Skin of body (tissue), 2 donors: ENCODE measurements around the gene PTBP3. TPM values are rescaled to one million over a fixed set of nuclear protein-coding genes. Genes with fewer than 3 reads are reported as not detected.
"Not testable (repeated sequence)": the region's sequence is repeated elsewhere in the genome, so short reads cannot be mapped to it uniquely, and the experiment has no call there.

Experiments used
- DNase-seq: peaks from one replicate; lab custom pipeline; 2025; lab: John Stamatoyannopoulos, UW
- total RNA-seq: library from RNA; depleted of rRNA; stranded (reverse); fragments of >200 nt; gene quantifications from one replicate; pipeline ENCODE4 v1.2.3, GENCODE V29; 2014

The PTBP3 gene
- total RNA-seq, 1 donor from 2014 or later: 49.7 TPM

DNA sequence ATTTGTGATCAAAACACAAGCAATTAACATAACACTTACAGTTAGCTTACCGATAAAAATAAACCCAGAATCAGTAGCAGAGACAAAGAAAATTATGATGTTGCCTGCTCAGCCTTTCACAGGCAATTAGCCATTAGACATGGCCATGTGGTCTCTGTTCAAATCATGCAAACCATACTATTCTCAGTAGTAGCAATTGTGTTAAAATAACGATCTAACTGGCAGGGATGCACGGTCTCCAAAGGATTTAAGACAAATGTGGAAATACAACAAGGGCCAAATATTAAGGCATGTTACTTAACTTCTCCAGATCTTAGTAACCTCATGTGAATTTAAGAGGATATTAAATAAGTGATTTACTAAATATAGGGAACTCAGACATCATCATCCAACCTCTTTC is 59.5 kb downstream of the PTBP3 start:
- no peak for DNase-seq

DNA sequence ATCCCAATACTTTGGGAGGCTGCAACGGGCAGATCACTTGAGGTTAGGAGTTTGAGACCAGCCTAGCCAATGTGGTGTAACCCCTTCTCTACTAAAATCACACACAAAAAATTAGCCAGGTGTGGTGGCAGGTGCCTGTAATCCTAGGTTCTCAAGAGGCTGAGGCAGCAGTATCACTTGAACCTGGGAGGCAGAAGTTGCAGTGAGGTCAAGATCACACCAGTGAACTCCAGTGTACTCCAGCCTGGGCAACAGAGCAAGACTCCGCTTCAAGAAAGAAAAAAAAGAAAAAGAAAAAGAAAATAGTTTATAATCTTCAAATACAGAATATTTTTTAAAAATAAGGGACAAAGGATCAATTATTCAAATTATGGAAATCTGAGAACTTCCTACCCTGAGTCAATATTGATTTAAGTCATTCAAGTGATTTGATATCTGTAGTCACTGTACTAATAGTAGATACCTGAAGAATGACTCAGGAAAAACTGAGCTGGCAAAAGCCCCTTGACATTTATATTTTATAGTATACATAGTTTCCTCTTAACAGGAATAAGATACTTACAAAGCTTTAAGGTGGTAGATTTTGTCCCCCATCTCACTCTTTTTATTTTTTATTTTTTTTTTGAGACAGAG is 61.8 kb downstream of the PTBP3 start:
- DNase-seq: no peak

DNA sequence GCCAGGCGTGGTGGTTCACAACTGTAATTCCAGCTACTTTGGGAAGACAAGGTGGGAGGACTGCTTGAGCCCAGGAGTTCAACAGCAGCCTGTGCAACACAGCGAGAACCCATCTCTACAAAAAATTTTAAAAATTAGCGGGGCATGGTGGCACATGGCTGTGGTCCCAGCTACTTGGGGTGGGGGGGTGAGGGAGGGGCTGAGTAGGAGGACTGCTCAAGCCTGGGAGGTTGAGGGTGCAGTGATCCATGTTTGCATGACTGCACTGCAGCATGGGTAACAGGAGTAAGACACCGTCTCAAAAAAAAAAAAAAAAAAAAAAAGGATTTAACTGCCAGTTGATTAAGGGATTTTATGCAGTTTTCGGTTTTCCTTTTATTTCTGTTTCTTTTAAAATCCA is 65.0 kb downstream of the PTBP3 start:
- DNase-seq: no peak

- DNase-seq: not testable (repeated sequence)
These were observed 66.3 kb downstream of the PTBP3 start for GRCh38 chr9:112267086-112267485.

DNA sequence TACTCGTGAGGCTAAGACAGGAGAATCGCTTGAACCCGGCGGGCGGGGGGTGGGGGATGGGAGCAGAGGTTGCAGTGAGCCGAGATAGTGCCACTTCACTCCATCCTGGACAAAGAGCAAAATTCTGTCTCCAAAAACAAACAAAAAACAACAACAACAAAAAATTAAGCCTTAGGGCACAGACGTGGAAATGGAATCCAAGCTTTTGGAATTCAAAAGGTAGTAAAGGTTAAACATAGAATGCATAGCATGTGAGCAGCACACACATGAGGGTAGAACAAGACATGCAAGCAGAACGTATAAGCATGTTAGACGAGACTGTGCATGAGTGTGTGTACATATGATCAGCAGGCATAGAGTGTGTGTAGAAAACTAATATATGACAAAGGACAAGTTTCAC is 68.0 kb downstream of the PTBP3 start:
- peak; percentile 7 for DNase-seq

- DNase-seq: no peak
These were observed 70.8 kb downstream of the PTBP3 start for GRCh38 chr9:112262577-112262976.

DNA sequence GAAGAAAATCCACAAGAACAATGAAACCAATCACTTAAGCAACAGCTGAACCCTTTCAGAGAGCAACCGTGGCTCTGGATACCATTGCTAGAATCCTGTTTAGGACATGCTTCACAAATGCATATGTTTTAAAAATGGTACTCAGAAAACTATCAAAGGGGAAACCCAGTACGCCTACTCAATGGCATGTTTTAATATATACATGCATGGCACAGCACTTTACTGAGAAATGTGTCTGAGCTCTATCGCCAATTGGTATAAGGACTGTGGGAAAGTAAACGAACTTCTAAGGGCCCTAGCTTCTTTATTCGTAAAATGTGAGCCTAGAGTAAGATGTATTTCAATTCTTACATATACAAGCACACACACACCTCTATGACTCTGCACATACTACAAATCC is 72.3 kb downstream of the PTBP3 start:
- no peak for DNase-seq

GRCh38 chr9:112258106-112258505 is 75.3 kb downstream of the PTBP3 start:
- DNase-seq: no peak

- DNase-seq: no peak
These were observed 81.2 kb downstream of the PTBP3 start for GRCh38 chr9:112252194-112252593.

DNA sequence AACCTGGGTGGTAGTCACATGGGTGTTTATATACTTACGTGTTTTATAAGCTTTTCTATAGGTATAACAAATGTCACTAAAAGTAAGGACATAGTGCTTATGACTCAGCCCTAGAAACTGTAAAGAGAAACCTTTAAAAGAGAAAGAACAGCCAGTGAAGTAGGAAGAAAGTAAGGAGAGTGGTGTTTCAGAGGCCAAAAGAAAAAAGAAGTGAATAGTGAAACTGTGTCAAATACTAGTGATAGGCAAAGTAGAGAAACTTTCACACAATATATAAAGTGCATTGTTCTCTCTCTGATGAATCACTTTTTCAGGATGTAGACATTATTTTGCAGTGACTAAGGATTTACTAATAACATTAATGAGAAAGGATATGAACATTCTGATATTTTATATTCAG is 84.1 kb downstream of the PTBP3 start:
- DNase-seq: no peak

DNA sequence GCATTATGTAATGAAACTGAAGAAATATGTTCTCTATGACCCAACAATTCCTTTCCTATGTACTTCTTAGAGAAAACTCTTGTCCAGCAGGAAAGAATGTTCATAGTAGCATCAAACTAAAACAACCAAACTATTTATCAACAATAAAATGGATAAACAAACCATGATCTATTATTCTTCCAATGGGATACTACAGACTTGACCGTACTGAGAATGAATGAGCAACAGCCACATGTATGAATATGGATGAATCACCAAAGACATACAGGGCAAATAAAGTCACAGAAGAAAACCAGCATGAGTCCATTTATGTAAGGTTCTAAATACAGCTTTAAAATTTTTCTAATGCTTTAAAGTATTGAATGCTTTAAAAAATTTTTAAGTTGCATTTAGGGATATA is 84.7 kb downstream of the PTBP3 start:
- DNase-seq: no peak

DNA sequence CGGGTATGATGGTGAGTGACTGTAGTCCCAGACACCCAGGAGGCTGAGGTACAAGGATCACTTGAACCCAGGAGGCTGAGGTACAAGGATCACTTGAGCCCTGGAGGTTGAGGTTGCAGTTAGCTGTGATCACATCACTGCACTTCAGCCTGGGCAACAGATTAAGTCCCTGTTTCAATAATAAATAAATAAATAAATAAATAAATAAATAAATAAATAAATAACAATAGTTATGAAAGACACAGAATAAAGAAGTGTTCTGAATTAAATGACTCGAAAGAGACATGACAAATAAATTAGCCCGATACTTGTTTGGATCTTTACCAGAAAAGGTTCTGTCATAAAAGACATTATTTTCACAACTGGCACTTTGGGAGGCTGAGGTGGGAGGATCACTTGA is 86.3 kb downstream of the PTBP3 start:
- no peak for DNase-seq

GRCh38 chr9:112245126-112245525 is 88.3 kb downstream of the PTBP3 start:
- DNase-seq: no peak

DNA sequence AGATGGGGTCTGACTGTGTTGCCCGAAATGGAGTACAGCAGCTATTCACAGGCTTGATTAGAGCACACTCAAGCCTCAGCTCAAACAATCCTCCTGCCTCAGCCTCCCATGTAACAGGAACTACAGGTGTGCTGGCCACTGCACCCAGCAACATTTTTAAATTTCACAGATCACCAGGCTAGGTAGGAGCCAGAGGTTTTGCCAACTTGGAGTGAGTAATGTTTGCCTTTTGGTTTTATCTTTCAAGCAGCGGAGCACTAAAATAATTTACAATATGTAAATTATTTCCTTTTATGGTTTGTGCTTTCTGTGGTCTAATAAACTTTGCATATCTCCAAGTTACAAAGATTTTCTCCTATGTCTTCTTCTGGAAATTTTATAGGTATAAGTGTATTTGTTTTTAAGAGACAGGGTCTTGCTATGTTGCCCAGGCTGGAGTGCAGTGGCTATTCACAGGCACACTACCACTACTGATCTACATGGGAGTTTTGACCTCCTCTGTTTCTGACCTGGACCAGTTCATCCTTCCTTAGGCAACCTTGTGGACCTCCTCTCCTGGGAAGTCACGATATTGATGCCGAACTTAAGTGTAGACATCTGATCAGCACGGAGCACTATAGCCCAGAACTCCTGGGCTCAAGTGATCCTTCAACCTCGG is 91.1 kb downstream of the PTBP3 start:
- DNase-seq: no peak

- no peak for DNase-seq
These were observed 91.9 kb downstream of the PTBP3 start for GRCh38 chr9:112241491-112241890.

- no peak for DNase-seq
These were observed 93.7 kb downstream of the PTBP3 start for GRCh38 chr9:112239708-112240107.

- no peak for DNase-seq
These were observed 94.1 kb downstream of the PTBP3 start for GRCh38 chr9:112239284-112239683.

DNA sequence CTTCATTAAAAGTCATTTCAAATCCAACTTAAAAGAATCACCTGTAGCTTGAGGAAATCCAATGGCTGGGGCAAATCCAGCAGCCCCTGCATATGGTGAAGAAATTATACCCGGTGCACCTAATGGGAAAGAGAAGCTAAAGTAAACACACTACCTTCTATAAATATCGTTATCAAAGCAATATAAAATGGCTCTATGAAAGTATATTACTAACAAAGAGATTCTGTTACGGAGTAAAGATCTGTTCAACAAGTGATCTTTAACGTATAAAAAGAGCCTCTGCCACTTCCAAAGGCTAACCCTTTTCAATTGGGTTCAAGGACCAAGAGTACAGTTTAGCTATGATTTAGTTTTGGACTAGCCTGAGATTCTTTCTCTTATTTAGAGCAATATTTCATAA is 98.6 kb downstream of the PTBP3 start:
- DNase-seq: no peak

DNA sequence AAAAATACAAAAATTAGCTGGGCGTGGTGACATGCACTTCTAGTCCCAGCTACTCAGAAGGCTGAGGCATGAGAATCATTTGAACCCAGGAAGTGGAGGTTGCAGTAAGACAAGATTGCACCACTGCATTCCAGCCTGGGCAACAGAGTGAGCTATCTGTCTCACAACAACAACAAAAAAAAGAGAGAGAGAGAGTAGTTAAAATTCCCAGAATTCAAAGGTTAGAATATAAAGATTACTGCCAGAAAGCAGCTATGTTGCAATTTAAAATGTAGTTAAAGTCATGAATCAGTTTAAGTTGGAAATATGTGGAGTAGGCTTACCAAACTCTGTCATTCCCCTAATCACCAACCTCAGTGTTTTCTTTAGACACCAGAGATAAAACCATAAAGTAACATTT is 99.7 kb downstream of the PTBP3 start:
- DNase-seq: no peak

- DNase-seq: no peak
These were observed 101.2 kb downstream of the PTBP3 start for GRCh38 chr9:112232233-112232632.

- no peak for DNase-seq
These were observed 107.3 kb downstream of the PTBP3 start for GRCh38 chr9:112226091-112226490.

GRCh38 chr9:112224401-112225289 is 108.8 kb downstream of the PTBP3 start:
- no peak for DNase-seq

DNA sequence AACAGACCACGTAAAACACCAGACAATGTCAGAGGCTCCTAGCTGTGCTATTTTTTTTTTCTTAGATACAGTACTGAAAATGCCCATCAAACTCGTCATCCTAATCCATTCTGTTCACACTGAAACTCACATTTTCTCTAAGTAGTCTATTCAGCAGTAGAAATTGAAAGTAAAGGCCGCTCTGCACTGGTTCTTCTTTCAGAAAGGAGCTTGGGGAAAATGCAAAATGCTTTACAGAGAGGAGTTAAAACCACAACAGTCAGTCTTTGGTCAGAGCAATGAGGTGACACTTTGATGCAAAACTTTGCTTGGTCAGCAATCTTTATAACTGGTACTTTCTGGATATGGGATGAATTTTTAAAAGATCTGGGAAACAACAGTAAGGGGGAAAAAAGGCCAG is 114.5 kb downstream of the PTBP3 start:
- DNase-seq: no peak
